ENCODE results near the gene DYNAP. TPM values are rescaled to one million over a fixed set of nuclear protein-coding genes. Genes with fewer than 3 reads are reported as not detected.

Gene DYNAP
- total RNA-seq (ENCODE audit: low replicate concordance), result not detected in 2 replicates
- long read RNA-seq, result 0 reads

- H3K4me1 Mint-ChIP-seq (ENCODE audit: unreplicated experiment), result no peaks in the 10 kb centered on the region
- no peaks in the 10 kb centered on the region for H3K27me3 Mint-ChIP-seq
- no peaks in the 10 kb centered on the region for H3K9me3 Mint-ChIP-seq
- DNase-seq (ENCODE audit: extremely low spot score, unreplicated experiment), result no peak
- no peak within 1 kb of the TSS for H3K27ac Mint-ChIP-seq
- no peaks in the 10 kb centered on the region for H3K36me3 Mint-ChIP-seq
- no peak for TF ChIP-seq CTCF (conservative IDR thresholded peaks at IDR 0.05)
- H3K4me3 Mint-ChIP-seq, result no peak within 1 kb of the TSS
Observed at GRCh38 chr18:54590945-54591344, at the start of gene DYNAP. Gene DYNAP (plus strand): TSS chr18:54591245. CDS start chr18:54591283, 38 bp downstream.

- Mint-ChIP-seq H3K36me3 (no peaks in the 10 kb centered on the region), H3K27ac (no peak overlapping the region), H3K4me3 (no peak overlapping the region), H3K27me3 (no peaks in the 10 kb centered on the region), H3K4me1 (ENCODE audit: unreplicated experiment) (no peaks in the 10 kb centered on the region), H3K9me3 (peaks cover 10% of the 10 kb centered on the region)
- no peak for TF ChIP-seq CTCF (conservative IDR thresholded peaks at IDR 0.05)
- DNase-seq (ENCODE audit: extremely low spot score, unreplicated experiment), result no peak
Observed at GRCh38 chr18:54551590-54551989, 39.5 kb upstream of the DYNAP start.

- H3K36me3 Mint-ChIP-seq, result no peaks in the 10 kb centered on the region
- H3K27ac Mint-ChIP-seq, result no peak overlapping the region
- H3K9me3 Mint-ChIP-seq, result no peaks in the 10 kb centered on the region
- no peak for TF ChIP-seq CTCF (conservative IDR thresholded peaks at IDR 0.05)
- no peak overlapping the region for H3K4me3 Mint-ChIP-seq
- H3K4me1 Mint-ChIP-seq (ENCODE audit: unreplicated experiment), result no peaks in the 10 kb centered on the region
- DNase-seq (ENCODE audit: extremely low spot score, unreplicated experiment), result no peak
- H3K27me3 Mint-ChIP-seq, result peaks cover 3% of the 10 kb centered on the region
Observed at GRCh38 chr18:54555286-54555685, 35.8 kb upstream of the DYNAP start.

GRCh38 chr18:54555996-54556395 is 35.0 kb upstream of the DYNAP start:
- H3K27me3 Mint-ChIP-seq, result peaks cover 3% of the 10 kb centered on the region
- no peak overlapping the region for H3K4me3 Mint-ChIP-seq
- H3K4me1 Mint-ChIP-seq (ENCODE audit: unreplicated experiment), result no peaks in the 10 kb centered on the region
- no peak for DNase-seq (ENCODE audit: extremely low spot score, unreplicated experiment)
- TF ChIP-seq CTCF (conservative IDR thresholded peaks at IDR 0.05), result no peak
- no peaks in the 10 kb centered on the region for H3K36me3 Mint-ChIP-seq
- H3K27ac Mint-ChIP-seq, result no peak overlapping the region
- H3K9me3 Mint-ChIP-seq, result no peaks in the 10 kb centered on the region

- DNase-seq (ENCODE audit: extremely low spot score, unreplicated experiment), result no peak
- TF ChIP-seq CTCF (conservative IDR thresholded peaks at IDR 0.05), result no peak
- H3K36me3 Mint-ChIP-seq, result no peaks in the 10 kb centered on the region
- H3K4me3 Mint-ChIP-seq, result no peak overlapping the region
- H3K27me3 Mint-ChIP-seq, result peaks cover 3% of the 10 kb centered on the region
- H3K4me1 Mint-ChIP-seq (ENCODE audit: unreplicated experiment), result no peaks in the 10 kb centered on the region
- H3K9me3 Mint-ChIP-seq, result no peaks in the 10 kb centered on the region
- no peak overlapping the region for H3K27ac Mint-ChIP-seq
Observed at GRCh38 chr18:54557958-54558357, 33.1 kb upstream of the DYNAP start.
